ENCODE results near the gene PFKFB3.

PFKFB3 gene

GRCh38 chr10:6175329-6176055 lies 27.2 kb upstream of the PFKFB3 start:
- TF ChIP-seq POLR2AphosphoS5 (IDR thresholded peaks at IDR 0.05; ENCODE audit: low read depth) (no peak), CTCF (IDR thresholded peaks at IDR 0.05; ENCODE audit: insufficient read depth, low read length) (no peak), GABPA (IDR thresholded peaks at IDR 0.05; ENCODE audit: low read depth) (no peak), SPI1 (IDR thresholded peaks at IDR 0.05; ENCODE audit: borderline replicate concordance, low read depth) (no peak), REST (IDR thresholded peaks at IDR 0.05; ENCODE audit: insufficient replicate concordance, low read depth) (no peak)
- no peak overlapping the region for H3K4me3 ChIP-seq (replicated peaks; ENCODE audit: insufficient read depth, low read length)
- no peak for DNase-seq (ENCODE audit: low read depth in 1 of 2, low spot score in 1 of 2)
- no peak overlapping the region for H3K27ac ChIP-seq (replicated peaks)
- H3K27me3 ChIP-seq (ENCODE audit: insufficient read depth, poor library complexity, severe bottlenecking), result no peaks in the 10 kb centered on the region

GRCh38 chr10:6176691-6177231 lies 26.0 kb upstream of the PFKFB3 start:
- Histone ChIP-seq H3K4me3 (replicated peaks; ENCODE audit: insufficient read depth, low read length) (no peak overlapping the region), H3K27me3 (ENCODE audit: insufficient read depth, poor library complexity, severe bottlenecking) (no peaks in the 10 kb centered on the region), H3K27ac (replicated peaks) (no peak overlapping the region)
- TF ChIP-seq CTCF (IDR thresholded peaks at IDR 0.05; ENCODE audit: insufficient read depth, low read length) (no peak), GABPA (IDR thresholded peaks at IDR 0.05; ENCODE audit: low read depth) (no peak), POLR2AphosphoS5 (IDR thresholded peaks at IDR 0.05; ENCODE audit: low read depth) (no peak)
- no peak for DNase-seq (ENCODE audit: low read depth in 1 of 2, low spot score in 1 of 2)

- Histone ChIP-seq H3K27ac (replicated peaks) (no peak overlapping the region), H3K27me3 (ENCODE audit: insufficient read depth, poor library complexity, severe bottlenecking) (no peaks in the 10 kb centered on the region), H3K4me3 (replicated peaks; ENCODE audit: insufficient read depth, low read length) (no peak overlapping the region)
- TF ChIP-seq REST (IDR thresholded peaks at IDR 0.05; ENCODE audit: insufficient replicate concordance, low read depth), result no peak
- no peak for DNase-seq (ENCODE audit: low read depth in 1 of 2, low spot score in 1 of 2)
Observed at GRCh38 chr10:6177880-6178281, 24.9 kb upstream of the PFKFB3 start.

GRCh38 chr10:6178581-6178980 lies 24.2 kb upstream of the PFKFB3 start:
- Histone ChIP-seq H3K27me3 (ENCODE audit: insufficient read depth, poor library complexity, severe bottlenecking) (no peaks in the 10 kb centered on the region), H3K27ac (replicated peaks) (no peak overlapping the region), H3K4me3 (replicated peaks; ENCODE audit: insufficient read depth, low read length) (no peak overlapping the region)
- DNase-seq (ENCODE audit: low read depth in 1 of 2, low spot score in 1 of 2), result no peak
- TF ChIP-seq GABPA (IDR thresholded peaks at IDR 0.05; ENCODE audit: low read depth) (no peak), REST (IDR thresholded peaks at IDR 0.05; ENCODE audit: insufficient replicate concordance, low read depth) (no peak), SPI1 (IDR thresholded peaks at IDR 0.05; ENCODE audit: borderline replicate concordance, low read depth) (no peak), CTCF (IDR thresholded peaks at IDR 0.05; ENCODE audit: insufficient read depth, low read length) (no peak), POLR2AphosphoS5 (IDR thresholded peaks at IDR 0.05; ENCODE audit: low read depth) (no peak)

Measured in HL-60 (cell line).